ENCODE measurements around the gene ADCY9.

The ADCY9 gene

GRCh38 chr16:4105848-4106247 lies 10.4 kb downstream of the ADCY9 start:
- Histone ChIP-seq H4K20me1 (ENCODE audit: low read depth, low read length) (no peaks in the 10 kb centered on the region), H3K9me3 (ENCODE audit: insufficient read depth, low read length) (no peaks in the 10 kb centered on the region), H2AFZ (ENCODE audit: low read depth, low read length, severe bottlenecking) (no peak overlapping the region), H3K27me3 (ENCODE audit: low read length) (no peaks in the 10 kb centered on the region), H3F3A (ENCODE audit: insufficient read depth) (no peaks in the 10 kb centered on the region), H3K36me3 (ENCODE audit: low read length) (no peaks in the 10 kb centered on the region), H3K9me2 (replicated peaks; ENCODE audit: insufficient read depth, low read length) (no peaks in the 10 kb centered on the region), H3K9ac (ENCODE audit: low read length) (no peak overlapping the region), H3K4me2 (ENCODE audit: low read depth, low read length, poor library complexity, severe bottlenecking) (no peak overlapping the region), H3K4me3 (ENCODE audit: insufficient read depth, low read length, poor library complexity, severe bottlenecking) (no peak overlapping the region), H3K27ac (ENCODE audit: low read depth, low read length) (no peak overlapping the region), H3K79me2 (ENCODE audit: insufficient read depth, low read length) (no peaks in the 10 kb centered on the region)
- no peak for TF ChIP-seq CTCF (IDR thresholded peaks at IDR 0.05; ENCODE audit: insufficient read depth, low read length, poor library complexity, severe bottlenecking)
- TF ChIP-seq EZH2phosphoT487 (conservative IDR thresholded peaks at IDR 0.05; ENCODE audit: low read length), result no peak

GRCh38 chr16:4103745-4104144 lies 12.5 kb downstream of the ADCY9 start:
- Histone ChIP-seq H3K4me3 (ENCODE audit: insufficient read depth, low read length, poor library complexity, severe bottlenecking) (no peak overlapping the region), H3K9me3 (ENCODE audit: insufficient read depth, low read length) (no peaks in the 10 kb centered on the region), H3F3A (ENCODE audit: insufficient read depth) (no peaks in the 10 kb centered on the region), H3K9ac (ENCODE audit: low read length) (no peak overlapping the region), H3K4me2 (ENCODE audit: low read depth, low read length, poor library complexity, severe bottlenecking) (no peak overlapping the region), H3K27ac (ENCODE audit: low read depth, low read length) (no peak overlapping the region), H3K9me2 (replicated peaks; ENCODE audit: insufficient read depth, low read length) (no peaks in the 10 kb centered on the region), H3K36me3 (ENCODE audit: low read length) (no peaks in the 10 kb centered on the region), H2AFZ (ENCODE audit: low read depth, low read length, severe bottlenecking) (no peak overlapping the region), H3K79me2 (ENCODE audit: insufficient read depth, low read length) (no peaks in the 10 kb centered on the region), H4K20me1 (ENCODE audit: low read depth, low read length) (no peaks in the 10 kb centered on the region), H3K27me3 (ENCODE audit: low read length) (no peaks in the 10 kb centered on the region)
- no peak for TF ChIP-seq EZH2phosphoT487 (conservative IDR thresholded peaks at IDR 0.05; ENCODE audit: low read length)
- no peak for TF ChIP-seq CTCF (IDR thresholded peaks at IDR 0.05; ENCODE audit: insufficient read depth, low read length, poor library complexity, severe bottlenecking)

- H3K9me2 ChIP-seq (replicated peaks; ENCODE audit: insufficient read depth, low read length), result no peaks in the 10 kb centered on the region
- H3K79me2 ChIP-seq (ENCODE audit: insufficient read depth, low read length), result no peaks in the 10 kb centered on the region
- H3K4me3 ChIP-seq (ENCODE audit: insufficient read depth, low read length, poor library complexity, severe bottlenecking), result no peak overlapping the region
- no peaks in the 10 kb centered on the region for H3K9me3 ChIP-seq (ENCODE audit: insufficient read depth, low read length)
- no peak overlapping the region for H3K27ac ChIP-seq (ENCODE audit: low read depth, low read length)
- H2AFZ ChIP-seq (ENCODE audit: low read depth, low read length, severe bottlenecking), result no peak overlapping the region
- H3K36me3 ChIP-seq (ENCODE audit: low read length), result no peaks in the 10 kb centered on the region
- H4K20me1 ChIP-seq (ENCODE audit: low read depth, low read length), result no peaks in the 10 kb centered on the region
- TF ChIP-seq EZH2phosphoT487 (conservative IDR thresholded peaks at IDR 0.05; ENCODE audit: low read length) (no peak), CTCF (IDR thresholded peaks at IDR 0.05; ENCODE audit: insufficient read depth, low read length, poor library complexity, severe bottlenecking) (no peak)
- no peak overlapping the region for H3K4me2 ChIP-seq (ENCODE audit: low read depth, low read length, poor library complexity, severe bottlenecking)
- H3K9ac ChIP-seq (ENCODE audit: low read length), result no peak overlapping the region
- no peaks in the 10 kb centered on the region for H3K27me3 ChIP-seq (ENCODE audit: low read length)
- H3F3A ChIP-seq (ENCODE audit: insufficient read depth), result no peaks in the 10 kb centered on the region
Measured at GRCh38 chr16:4101421-4102219, 14.6 kb downstream of the ADCY9 start.

All from SU-DHL-6 (cell line).